GM12864 (cell line): Measurements from ENCODE around the gene ITLN2.

Experiments
- DNase-seq: peaks from one replicate; pipeline ENCODE4 v3.0.0-alpha.2; 2011; ENCODE audit warnings: low read depth
- H3K4me3 ChIP-seq: 2 replicates; pipeline ENCODE4 v1.5.1; 2011; ENCODE audit warnings: mild to moderate bottlenecking, low read depth, low read length, control low read depth
- TF ChIP-seq, protein P1 (sequence below): IDR thresholded peaks from 2 replicates; pipeline ENCODE4 v1.5.1; 2011; ENCODE audit warnings: low read depth, mild to moderate bottlenecking, moderate library complexity, low read length, control low read depth, inconsistent platforms; ENCODE audit errors: missing control alignments

Gene ITLN2

DNA sequence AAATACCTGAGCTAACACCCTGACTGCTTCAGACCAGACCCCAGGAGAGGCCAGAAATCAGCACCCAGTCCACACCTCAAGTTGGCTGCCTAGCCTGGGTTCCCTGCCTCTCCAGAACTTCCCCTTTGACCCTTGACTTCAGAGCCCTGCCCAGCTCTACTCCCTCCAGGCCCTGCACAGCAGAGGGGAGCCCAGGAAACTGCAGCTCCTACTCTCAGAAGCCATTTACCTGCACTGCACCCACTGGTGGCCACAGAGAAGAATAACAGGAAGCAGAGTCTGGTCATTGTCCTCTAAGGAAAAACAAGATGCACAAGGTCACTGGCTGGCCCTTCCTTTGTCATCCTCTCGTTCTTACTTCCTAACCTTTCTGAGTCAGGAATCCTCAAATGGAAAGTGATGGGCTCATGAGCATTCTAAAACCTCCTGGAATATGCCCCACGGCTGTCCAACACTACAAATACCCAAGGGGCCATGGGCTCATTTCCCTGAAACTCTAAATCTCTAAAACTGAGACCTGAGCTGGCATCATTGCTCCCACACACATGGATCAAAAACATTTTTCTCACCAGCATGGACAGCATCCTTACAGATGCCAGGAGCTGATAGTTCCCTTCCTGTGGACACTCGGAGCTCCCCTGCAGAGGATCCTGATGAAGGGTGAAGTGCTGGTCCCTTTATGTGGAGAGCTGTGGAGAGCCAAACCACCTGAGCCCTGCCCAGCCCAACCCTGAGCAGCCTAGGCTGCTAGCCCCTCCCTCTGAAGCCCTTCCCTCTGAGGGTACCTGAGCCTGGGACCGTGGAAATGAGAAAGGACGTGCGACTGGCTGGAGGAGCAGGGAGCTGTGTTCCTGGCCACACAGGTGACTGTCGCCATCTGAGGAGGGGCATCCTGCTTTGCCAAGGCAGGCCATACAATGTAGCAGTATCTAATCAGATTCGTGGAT lies at the start of gene ITLN2:
ITLN2 (minus strand) TSS at position 652 of the 947 bp plus-strand sequence; CDS start at position 584, 68 bp downstream.
- no peak within 1 kb of the TSS for H3K4me3 ChIP-seq
- peak; percentile 19 for DNase-seq
- TF ChIP-seq, protein P1, sequence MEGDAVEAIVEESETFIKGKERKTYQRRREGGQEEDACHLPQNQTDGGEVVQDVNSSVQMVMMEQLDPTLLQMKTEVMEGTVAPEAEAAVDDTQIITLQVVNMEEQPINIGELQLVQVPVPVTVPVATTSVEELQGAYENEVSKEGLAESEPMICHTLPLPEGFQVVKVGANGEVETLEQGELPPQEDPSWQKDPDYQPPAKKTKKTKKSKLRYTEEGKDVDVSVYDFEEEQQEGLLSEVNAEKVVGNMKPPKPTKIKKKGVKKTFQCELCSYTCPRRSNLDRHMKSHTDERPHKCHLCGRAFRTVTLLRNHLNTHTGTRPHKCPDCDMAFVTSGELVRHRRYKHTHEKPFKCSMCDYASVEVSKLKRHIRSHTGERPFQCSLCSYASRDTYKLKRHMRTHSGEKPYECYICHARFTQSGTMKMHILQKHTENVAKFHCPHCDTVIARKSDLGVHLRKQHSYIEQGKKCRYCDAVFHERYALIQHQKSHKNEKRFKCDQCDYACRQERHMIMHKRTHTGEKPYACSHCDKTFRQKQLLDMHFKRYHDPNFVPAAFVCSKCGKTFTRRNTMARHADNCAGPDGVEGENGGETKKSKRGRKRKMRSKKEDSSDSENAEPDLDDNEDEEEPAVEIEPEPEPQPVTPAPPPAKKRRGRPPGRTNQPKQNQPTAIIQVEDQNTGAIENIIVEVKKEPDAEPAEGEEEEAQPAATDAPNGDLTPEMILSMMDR: peak; percentile 94

DNA sequence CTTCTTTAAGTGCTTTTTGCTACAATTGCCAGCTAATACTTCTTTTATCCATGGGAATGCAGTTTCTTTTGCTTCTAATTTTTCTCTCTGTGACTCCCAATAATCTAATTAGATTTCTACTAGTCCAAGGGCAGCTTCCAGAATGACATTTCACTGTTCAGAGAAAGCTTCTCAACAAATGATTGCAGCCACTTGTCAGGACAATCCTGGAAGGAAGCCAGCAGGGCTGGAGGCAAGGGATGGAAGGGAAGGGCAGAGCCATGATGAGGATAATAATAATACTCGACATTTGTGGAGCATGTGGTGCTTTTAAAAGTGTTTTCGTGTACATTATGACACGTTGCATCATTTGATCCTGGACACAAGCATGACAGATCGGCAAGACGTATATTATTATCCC lies 46.9 kb upstream of the ITLN2 start:
- TF ChIP-seq, protein P1: no peak
- no peak overlapping the region for H3K4me3 ChIP-seq
- DNase-seq: no peak

- no peak overlapping the region for H3K4me3 ChIP-seq
- DNase-seq: no peak
- TF ChIP-seq, protein P1: no peak
Observed at GRCh38 chr1:161000736-161001480, 46.3 kb upstream of the ITLN2 start.

DNA sequence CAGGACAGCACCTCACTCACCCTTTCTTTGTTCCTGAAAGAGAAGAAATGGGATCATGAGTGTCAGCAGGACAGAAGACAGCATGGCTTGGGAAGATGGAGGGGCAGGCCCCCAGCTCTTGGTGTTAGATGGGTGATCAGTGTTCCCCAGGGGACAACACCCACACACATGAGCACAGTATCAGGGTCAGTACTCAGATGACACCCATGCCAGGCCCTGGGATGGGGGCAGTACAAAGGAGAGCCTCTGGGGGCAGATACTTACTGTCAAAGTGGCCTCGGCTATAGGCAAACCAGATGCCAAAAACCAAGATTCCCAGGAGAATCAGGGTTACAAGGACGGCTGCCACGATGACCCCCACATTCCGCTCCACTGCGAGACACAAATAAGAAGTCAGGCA lies 44.8 kb upstream of the ITLN2 start:
- H3K4me3 ChIP-seq: no peak overlapping the region
- DNase-seq: no peak

DNA sequence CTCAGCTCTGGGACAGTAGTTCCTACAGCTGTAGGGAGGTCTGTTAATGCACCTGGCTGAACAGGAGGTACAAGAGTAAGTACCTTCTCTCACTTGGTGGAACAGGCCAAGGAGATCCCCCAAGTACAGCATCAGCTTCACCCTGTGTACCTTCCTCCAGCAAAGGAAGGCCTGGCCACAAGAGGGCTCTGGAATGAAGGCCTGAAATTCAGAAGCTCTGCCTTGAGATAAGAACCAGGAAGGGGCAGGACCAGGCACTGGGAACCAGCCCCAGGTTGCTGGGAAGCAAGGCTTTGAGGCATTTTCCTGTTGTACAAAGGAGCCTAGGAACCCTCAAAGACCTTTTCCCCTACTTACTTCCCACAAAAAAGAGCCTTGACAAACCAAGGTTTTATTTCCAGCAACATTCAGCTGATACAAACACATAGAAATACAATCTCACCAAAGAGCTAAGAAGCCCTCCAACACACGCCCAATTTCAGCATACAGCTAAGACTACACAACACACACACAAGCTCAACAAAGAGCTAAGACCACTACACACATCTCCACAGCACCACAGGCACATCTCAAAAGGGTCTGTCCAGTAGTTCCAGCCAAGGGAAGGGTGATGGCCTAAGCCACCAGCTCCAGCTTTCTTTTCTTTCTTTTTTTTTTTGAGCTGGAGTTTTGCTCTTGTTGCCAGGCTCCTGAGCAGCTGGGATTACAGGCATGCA lies 42.9 kb upstream of the ITLN2 start:
- TF ChIP-seq, protein P1: peak; percentile 70
- no peak overlapping the region for H3K4me3 ChIP-seq
- no peak for DNase-seq

More for the DNA sequence above, 44.8 kb upstream of the ITLN2 start:
- TF ChIP-seq, protein P1: no peak

- no peak for DNase-seq
- H3K4me3 ChIP-seq: no peak overlapping the region
Observed at GRCh38 chr1:160996178-160996577, 41.6 kb upstream of the ITLN2 start.

More at GRCh38 chr1:160996178-160996577, 41.6 kb upstream of the ITLN2 start:
- TF ChIP-seq, protein P1: no peak
